NCI-H774 (cell line): ENCODE measurements around the gene LYZL1.
A peak's percentile ranks its signal among the peaks of the same experiment; 100 is the strongest.
"Not testable (repeated sequence)": the region's sequence is repeated elsewhere in the genome, so short reads cannot be mapped to it uniquely, and the experiment has no call there.

Experiments
- DNase-seq: peaks from one replicate; lab custom pipeline; 2025; lab: John Stamatoyannopoulos, UW

The LYZL1 gene

DNA sequence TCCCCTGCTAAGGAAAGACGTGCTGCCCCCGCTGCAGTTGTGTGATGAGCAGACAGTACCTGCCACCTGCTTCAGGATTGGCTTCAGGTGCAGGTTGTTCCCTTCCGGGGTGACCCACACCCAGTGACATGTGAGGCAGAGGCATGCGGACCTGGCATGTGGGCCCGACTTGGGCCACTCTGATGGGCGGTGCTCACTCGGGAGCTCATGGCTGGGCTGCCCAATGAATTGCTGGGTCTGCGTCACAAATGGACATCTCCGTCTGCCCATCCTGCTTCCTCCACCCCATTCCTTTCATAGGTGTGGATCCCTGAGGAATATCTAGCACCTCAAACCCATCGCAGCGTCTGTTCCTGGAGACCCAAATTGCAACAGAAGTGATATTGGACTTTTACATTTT lies 19.3 kb downstream of the LYZL1 start:
- DNase-seq, result not testable (repeated sequence)

DNA sequence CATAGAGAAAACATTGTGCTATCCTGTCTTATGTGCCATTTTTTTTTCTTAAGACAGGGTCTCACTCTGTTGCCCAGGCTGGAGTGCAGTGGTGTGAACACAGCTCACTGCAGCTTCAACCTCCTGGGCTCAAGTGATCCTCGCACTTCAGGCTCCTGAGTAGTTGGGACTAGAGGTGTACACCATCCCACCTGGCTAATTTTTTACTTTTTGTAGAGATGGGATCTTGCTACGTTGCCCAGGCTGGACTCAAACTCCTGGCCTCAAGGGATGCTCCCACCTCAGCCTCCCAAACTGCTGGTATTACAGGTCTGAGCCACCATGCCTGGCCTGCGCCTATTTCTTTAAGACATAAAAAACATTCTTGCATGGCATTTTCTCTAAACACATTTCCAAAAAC lies 20.6 kb downstream of the LYZL1 start:
- no peak for DNase-seq

DNA sequence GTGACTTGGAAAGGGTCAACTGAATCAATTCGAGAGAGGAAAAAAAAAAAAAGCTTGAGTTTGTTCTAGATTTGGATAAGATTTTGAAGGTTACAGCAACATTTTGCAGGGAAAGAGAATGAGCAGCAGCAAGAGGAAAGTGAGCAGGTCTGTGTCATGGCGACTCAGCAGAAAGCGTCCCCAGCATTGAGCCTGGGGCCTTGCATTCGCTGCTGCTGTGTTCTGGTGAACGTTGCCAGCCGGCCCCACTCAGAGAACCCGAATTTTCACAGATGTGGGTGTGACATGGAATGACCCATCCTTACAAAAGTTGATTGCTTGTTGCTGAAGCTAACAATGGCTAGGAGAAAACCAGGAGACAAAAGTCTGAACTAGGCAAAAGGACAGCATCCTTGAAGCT lies 21.6 kb downstream of the LYZL1 start:
- DNase-seq, result not testable (repeated sequence)

DNA sequence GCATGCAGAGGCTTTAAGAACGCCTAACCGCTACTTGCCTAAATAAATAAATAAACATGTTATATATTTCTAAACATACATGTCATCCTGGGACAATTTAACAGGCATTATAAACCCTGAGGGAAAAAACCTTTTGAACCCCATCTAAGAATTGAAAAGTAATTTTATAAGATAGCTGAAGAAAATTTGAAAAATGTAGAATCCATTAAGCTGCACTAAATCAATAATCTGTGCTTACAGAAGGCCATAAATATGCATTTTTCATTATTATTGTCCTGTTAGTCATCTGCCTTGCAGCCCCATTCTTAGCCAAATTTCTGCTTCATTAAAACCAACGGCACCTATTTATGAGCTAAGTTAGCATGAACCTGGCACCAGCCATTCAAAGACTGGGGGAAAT lies 24.2 kb downstream of the LYZL1 start:
- no peak for DNase-seq

DNA sequence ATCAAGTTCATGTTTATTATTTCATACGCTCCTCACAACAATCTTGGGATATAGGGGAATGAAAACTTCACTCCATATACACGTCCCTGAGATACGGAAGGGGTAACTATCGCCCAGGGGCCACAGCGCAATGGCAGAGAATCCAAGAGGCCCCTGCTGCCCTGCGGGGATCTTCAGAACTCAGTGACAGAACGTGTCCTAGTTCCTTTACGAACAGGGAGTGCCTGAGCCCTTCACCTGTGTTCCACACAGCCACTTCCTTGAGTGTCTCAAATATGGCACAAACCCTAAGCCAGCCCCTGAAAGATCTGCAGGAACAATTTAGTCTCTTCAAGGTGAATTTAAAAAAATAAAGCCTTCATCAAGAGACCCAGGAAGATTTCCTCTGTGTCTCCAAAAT lies 25.9 kb downstream of the LYZL1 start:
- no peak for DNase-seq

DNA sequence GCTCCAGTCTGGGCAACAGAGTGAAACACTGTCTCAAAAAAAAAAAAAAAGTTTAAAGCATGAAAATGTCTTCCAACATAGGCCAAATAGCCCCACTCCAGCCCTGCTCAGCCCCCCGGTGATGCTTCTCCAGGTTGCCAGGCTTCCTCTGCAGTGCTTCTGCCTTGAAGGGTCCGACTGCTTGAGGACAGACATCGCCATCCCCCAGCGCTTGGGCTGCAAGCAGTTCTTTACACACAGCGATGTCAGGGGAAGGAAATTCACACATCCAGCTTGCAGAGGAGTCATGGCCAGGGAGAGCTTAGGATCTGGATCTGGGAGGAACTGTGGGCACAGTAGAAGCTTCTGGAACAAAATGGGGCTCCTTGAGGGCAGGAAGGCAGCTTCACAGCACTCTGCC lies 26.9 kb downstream of the LYZL1 start:
- DNase-seq, result no peak

DNA sequence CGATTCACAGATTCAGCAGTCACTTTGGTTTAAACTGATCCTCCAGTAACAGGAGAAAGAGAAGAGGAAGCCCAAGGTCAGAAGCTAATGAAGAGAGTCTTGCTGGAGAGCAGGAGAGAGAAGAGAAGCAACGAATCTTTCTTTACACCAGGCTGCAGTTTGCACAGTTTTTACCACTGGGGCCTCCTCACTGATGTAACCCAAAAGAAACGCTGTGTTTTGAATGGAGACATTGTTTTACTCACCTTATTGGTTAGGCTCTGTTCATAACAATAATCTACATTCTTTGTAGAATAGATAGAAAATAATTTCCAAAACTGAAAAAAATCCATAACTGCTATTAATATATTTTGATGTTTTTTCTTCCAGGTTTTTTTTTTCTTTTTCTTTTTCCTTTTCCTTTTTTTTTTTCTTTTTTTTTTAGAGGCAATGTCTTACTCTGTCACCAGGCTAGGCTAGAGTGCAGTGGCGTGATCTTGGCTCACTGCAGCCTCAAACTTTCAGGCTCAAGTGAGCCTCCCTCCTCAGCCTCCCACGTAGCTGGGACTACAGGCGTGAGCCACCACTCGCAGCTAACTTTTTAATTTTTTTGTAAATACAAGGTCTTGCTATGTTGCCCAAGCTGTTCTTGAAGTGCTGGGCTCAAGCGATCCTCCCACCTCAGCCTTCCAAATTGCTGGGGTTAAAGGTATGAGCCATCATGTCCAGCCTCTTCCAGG lies 27.6 kb downstream of the LYZL1 start:
- no peak for DNase-seq

DNA sequence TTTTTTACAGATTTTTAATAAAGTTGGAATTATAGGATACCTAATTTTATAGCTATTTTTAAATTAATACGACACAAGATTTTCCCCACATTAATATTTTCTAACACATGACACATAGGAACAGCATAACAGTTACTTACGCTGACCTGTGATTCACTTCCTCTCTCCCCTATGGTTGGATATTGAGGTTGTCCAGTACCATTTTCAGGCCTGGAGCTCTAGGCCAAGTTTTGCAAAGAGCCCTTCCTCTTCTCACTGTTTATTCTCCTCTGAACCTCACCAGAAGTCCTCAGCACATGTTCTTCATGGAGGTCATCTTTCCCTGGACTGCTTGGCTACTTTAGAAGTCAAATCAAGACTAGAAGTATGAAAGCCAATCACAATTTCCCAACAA lies 28.2 kb downstream of the LYZL1 start:
- DNase-seq, result no peak

DNA sequence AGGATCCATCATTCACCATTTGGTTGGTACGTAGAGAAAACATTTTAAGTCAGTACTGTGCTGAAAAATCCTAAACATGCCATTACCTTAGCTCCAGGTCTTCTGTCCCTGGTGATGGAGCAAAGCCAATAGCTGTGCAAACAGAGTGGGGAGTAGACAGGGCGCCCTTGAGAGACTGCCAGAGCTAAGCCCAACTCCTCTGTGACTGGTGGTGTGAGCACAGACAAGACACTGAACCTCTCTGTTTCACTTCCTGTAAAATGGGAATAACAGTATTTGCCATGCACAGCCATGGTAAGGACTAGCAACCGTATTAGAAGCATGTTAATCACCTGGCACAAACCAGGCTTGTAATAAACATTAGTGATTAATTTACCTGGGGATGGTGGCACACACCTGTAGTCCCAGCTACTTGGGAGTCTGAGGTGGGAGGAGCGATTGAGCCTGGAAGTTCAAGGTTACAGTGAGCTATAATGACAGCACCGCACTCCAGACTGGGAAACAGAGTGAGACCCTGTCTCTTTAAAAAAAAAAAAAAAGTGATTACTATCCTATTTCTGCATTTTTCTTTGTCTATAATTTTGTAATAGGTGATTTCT lies 28.7 kb downstream of the LYZL1 start:
- DNase-seq, result no peak

DNA sequence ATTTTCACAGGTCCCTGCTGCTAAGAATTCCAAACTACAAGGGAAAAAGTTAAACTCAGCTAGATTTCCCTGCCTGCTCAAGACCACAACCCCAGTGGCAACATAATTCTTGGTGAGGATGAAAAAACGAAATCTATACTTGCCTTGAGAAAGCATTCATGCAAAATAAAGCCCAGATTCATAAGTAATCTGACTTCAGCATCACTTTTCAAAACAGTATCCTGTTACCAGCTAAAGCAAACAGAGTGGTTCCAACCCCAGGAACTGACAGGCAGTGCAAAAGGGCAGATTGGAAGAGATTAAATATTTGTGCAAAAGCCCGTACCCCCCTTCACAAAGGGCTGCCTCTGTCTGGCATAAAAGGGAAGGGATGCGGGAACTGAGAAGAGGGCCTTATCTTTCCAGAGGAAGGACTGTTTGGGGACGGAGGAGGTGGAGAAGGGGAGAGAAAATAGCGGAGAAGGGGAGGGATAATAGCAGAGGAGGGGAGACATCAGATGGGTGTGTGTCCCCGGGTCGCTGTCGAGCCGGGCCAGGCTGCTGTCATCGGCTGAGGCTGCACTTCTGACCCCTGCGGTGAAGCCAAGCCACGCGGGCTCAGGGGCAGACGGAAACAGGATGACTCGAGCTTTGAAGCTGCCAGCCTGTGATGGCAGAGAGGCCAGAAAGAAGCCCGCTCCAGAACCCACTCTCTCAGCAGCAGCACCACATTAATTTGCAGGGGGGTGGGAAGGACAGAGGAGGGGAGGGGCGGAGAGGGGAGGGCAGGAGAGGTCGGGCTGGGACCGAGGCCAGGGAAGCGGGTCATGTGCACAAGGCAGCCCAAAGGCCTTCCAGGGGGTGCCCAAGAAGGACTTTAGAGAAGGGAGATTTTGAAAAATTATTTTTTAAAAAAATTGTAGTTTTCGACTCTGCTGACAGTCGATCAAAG lies 29.5 kb downstream of the LYZL1 start:
- peak; percentile 1 for DNase-seq

DNA sequence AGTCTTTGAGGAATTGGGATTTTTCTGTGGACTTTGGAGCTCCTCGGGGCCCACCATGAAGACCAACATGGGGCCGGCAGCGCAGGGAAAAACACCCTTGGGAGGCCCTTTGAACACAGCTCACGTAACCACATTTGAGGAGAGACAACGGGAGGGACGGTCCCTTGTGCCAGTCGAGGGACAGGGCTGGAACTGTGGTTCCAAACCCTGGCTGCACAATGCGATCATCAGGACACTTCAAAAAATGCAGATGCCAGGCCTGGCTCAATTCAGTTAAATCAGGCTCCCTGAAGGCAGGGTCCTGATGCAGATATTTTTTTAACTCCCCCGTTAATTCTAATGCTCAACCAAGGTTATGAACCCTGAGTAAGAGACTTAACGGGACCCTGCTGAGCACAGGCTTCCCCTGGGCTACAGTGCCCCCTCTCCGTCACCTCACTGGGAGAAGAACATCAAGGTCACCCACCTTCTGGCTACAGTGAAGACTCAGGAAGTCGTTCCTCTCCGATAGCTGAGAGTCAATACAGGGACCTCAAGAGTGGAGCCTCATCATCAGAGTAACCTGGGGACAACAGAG lies 30.4 kb downstream of the LYZL1 start:
- DNase-seq, result no peak

DNA sequence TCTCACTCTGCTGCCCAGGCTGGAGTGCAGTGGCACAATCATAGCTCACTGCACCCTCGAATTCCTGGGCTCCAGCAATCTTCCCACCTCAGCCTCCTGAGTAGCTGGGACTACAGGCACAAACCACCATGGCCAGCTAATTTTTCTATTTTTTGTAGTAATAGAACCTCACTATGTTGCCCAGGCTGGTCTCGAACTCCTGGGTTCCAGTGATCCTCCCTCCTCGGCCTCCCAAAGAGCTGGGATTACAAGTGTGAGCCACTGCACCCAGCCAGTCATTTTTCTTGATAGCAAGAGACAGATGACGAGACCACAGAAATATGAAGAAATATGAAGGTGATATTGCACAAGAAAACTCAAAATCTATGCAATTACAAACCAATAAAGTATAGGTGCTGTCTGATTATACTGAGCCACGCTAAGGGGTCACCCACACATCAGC lies 31.8 kb downstream of the LYZL1 start:
- not testable (repeated sequence) for DNase-seq

DNA sequence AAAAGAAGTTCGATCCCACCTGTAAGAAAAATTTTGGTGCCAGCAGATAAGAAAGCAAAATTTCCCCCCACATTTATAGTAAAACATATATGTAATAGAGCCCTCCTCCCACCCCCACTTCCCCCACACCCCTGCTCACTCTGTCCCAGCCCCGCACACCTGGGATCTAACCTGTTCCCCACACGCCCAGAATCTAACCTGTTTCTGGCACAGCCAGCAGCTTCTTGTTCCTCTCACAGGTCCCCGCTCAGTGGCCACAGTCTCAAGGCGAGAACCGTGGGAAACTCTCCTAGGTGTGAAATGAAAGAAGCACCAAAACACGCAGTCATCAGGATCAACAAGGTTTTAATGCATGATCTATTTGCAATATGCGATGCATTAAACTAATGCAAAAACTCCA lies 32.8 kb downstream of the LYZL1 start:
- DNase-seq, result no peak

DNA sequence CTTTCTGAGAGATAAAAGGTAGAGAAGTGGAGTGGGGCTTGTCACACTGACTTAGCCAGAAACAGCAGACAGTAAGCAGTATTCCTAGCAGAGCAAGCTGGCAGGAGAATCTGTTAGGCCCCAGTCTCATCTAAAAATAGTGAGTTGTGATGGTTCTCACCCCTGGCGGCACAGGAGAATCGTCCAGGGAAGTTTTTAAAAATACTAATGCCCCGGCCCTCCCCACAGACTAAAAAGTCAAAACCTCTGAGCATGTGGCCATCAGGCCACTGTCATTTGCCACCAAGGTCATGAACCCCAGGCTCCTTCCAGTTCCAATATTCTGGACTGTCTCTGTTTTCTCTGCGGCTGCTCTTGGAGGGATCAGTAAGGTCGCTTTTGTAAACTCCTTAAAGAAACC lies 34.0 kb downstream of the LYZL1 start:
- DNase-seq, result no peak

DNA sequence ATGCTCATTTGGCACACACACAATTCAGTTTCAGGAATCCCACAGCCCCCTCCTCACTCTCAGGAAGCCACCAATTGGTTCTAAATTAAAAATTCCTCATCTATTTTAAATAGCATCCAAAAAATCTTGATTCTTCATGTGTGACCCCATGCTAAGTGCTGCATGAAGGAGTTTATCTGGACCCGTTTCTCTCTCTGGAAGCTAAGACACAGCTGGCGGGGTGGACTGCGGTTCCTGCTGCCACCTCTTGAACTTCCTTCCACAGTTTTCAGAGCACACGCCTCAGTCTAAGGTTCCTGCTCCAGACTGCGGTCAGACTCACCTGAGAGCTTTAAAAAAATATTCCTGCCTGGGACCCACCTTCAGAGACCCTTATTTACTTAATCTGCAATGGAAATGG lies 34.5 kb downstream of the LYZL1 start:
- no peak for DNase-seq

DNA sequence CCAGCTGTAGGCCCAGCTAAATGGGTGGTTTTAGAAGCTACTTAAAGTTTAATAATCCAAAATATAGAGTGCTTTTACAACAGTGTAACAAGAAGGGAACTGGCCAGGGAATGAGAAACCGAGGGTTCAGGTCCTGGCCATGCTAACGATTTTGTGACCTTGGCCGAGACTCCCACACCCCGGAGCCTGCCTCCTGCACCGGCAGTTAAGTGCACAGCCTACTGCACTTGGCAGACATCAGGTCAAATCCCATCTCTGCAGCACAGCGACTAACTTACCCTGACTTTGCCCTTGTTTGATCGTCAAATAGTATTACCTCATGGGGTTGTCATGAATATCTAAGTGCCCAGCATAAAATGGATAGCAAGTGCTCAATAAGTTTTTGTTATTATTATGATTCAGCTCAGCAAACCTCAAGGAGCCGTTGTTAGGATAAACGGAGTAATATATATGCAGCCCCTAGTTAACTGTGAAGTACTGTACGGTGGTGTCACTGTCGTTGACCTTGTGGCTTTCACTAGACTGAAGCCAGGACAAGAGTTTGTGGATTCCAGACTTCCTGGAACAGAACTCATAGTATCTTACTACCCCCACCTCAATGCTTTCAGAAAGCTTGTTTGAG lies 35.5 kb downstream of the LYZL1 start:
- DNase-seq, result no peak

DNA sequence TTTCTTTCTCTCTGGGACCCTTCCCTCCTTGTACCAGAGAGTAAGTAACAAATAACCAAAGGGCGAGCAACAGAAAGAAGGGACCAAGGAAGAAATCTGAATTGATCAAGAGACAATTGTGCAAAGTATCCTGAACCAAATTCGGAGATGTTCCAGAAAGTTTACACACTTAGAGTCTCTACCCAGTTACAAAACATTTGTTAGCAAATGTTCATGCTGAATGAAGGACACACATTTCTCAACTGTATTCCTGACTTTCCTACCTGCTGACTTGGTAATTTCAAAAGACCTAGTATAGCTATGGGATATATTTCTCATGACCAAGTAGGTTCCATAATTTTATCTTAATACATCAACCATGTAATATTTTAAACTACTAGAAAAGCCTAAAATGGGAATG lies 37.4 kb downstream of the LYZL1 start:
- DNase-seq, result no peak

DNA sequence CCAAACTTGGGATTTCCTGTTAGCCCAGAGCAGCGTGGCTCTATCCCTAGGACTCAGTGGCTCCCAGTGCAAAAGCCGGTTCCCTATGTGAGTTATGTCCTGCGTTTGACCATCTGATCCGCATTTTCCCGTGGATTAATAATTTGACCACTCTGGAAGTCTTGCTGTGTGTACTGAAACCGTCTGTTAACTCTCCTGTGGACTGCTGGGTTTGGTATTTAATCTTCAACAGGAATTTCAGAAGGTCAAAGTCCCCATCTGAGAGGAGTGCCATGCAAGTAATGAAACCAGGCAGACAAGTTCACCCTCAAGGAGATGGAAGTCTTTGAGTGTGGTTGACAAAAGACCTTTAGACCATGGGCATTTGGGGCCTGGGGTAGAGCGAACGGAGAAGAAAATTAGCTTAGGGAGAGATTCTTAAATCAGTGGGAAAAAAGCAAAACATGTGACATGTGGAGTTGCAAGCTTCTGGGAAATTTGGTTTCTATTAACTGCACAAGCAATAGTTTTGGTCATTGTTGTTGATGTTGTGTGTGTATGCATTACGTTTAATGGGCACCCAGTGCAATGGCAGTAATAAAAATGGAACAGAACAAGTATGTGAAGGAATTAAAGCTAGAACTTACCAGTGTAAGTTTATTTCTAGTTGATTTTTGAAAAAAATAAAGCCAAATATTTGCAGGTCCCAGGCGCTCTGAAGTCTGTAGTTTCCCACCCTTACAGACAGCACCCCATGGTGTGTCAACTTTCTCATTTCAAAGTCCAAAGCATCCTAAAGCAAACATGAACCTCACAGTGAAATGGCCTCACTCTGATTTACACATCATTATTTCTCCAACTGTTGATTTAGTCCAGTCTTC lies 38.2 kb downstream of the LYZL1 start:
- no peak for DNase-seq

DNA sequence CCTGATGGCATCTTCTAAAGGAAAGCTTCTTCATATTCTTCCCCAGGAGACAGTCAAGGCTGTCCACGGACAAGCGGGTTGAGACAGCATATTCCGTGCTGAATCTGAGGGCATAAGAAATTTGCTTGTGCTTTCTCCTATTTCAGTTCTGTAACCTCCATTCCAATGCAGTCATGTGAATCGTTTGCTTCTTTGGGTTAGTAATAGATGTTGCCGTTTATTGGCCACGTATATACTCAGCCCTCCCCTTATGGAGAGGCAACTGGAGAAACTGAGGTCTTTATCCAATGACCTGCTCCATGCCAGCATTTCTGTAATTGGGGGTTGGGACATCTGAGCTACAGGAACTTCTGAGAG lies 38.9 kb downstream of the LYZL1 start:
- DNase-seq, result no peak

DNA sequence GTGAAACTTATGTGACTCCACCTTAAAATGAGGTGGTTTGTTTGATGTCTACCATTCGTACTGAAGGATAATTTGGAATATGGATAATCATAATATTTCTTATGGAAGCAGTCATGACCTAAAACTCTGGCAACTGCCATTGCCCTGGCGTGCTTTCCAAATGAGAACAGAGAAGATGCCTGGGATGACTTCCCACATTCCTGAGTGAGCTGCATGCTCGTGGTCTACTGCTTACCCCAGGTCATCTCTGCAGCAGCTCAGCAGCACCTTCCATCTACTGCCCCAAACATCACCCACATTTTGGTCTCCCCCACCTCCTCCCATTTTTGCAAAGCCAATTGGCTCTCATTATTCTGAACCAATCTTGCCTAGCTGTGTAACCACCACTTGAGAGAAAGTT lies 40.1 kb downstream of the LYZL1 start:
- DNase-seq, result no peak

DNA sequence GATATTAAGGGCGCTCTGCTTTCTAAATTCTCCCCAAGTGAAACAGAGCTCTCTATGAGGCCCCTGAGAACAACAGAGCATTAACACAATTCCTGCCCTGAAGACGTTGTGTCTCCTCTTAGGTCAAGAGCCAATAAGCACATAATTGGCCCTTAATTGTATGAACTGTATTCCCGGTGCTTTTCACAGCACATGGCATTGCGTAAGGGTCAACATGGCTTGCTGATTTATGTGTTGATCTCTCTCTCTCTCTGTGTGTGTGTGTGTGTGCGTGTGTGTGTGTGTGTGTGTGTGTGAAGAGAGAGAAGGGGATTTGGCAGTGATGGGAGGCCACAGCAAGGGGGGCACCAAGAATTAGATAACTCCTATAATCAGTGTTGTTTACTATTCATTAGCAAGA lies 40.5 kb downstream of the LYZL1 start:
- peak; percentile 80 for DNase-seq
